GM06990 (cell line): Measurements from ENCODE around the gene PDGFRB.

Source experiments
- DNase-seq: peaks from one replicate; pipeline ENCODE4 v3.0.0-alpha.2; 2011; ENCODE audit not compliant: insufficient read length; ENCODE audit errors: extremely low read depth
- H3K27me3 ChIP-seq: replicated peaks from 2 replicates; pipeline ENCODE4 v1.6.0; 2011; ENCODE audit warnings: low read length; ENCODE audit not compliant: control insufficient read depth, insufficient read depth
- H3K36me3 ChIP-seq: 2 replicates; pipeline ENCODE4 v1.5.1; 2011; ENCODE audit warnings: low read length; ENCODE audit not compliant: control insufficient read depth, insufficient read depth
- H3K4me3 ChIP-seq: replicated peaks from 2 replicates; pipeline ENCODE4 v1.5.1; 2011; ENCODE audit warnings: low read depth, mild to moderate bottlenecking, control low read depth, low read length
- TF ChIP-seq, protein P1 (sequence below): IDR thresholded peaks from 2 replicates; pipeline ENCODE4 v1.5.1; 2011; ENCODE audit warnings: low read length, control low read depth, mild to moderate bottlenecking, inconsistent platforms; ENCODE audit not compliant: insufficient read depth, poor library complexity, severe bottlenecking

Gene PDGFRB

GRCh38 chr5:150121448-150122157 is 34.0 kb downstream of the PDGFRB start:
- Histone ChIP-seq H3K27me3 (no peaks in the 10 kb centered on the region), H3K36me3 (no peaks in the 10 kb centered on the region), H3K4me3 (no peak overlapping the region)
- no peak for DNase-seq
- TF ChIP-seq, protein P1, sequence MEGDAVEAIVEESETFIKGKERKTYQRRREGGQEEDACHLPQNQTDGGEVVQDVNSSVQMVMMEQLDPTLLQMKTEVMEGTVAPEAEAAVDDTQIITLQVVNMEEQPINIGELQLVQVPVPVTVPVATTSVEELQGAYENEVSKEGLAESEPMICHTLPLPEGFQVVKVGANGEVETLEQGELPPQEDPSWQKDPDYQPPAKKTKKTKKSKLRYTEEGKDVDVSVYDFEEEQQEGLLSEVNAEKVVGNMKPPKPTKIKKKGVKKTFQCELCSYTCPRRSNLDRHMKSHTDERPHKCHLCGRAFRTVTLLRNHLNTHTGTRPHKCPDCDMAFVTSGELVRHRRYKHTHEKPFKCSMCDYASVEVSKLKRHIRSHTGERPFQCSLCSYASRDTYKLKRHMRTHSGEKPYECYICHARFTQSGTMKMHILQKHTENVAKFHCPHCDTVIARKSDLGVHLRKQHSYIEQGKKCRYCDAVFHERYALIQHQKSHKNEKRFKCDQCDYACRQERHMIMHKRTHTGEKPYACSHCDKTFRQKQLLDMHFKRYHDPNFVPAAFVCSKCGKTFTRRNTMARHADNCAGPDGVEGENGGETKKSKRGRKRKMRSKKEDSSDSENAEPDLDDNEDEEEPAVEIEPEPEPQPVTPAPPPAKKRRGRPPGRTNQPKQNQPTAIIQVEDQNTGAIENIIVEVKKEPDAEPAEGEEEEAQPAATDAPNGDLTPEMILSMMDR: no peak

GRCh38 chr5:150120617-150121447 is 34.8 kb downstream of the PDGFRB start:
- TF ChIP-seq, protein P1: no peak
- no peaks in the 10 kb centered on the region for H3K27me3 ChIP-seq
- H3K4me3 ChIP-seq: no peak overlapping the region
- no peak for DNase-seq
- no peaks in the 10 kb centered on the region for H3K36me3 ChIP-seq

DNA sequence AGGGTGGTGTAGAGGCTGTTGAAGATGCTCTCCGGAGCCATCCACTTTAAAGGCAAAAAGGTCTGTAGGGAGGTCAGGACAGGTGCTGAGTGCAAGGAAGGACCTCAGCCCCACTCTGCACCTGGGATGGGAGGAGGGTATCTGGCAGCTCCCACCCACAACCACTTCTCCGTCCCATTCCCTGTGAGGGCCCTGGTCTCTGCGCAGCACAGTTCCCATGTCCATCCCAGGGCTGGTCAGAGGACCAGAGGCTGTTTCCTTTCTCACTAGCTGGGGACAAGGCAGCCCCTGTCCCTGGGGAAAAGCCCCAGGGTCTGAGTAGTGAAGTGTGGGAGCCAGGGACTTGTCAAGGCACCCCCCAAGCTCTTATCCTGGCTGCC is 35.6 kb downstream of the PDGFRB start:
- H3K36me3 ChIP-seq: no peaks in the 10 kb centered on the region
- no peak for DNase-seq
- TF ChIP-seq, protein P1: no peak
- no peaks in the 10 kb centered on the region for H3K27me3 ChIP-seq
- no peak overlapping the region for H3K4me3 ChIP-seq

DNA sequence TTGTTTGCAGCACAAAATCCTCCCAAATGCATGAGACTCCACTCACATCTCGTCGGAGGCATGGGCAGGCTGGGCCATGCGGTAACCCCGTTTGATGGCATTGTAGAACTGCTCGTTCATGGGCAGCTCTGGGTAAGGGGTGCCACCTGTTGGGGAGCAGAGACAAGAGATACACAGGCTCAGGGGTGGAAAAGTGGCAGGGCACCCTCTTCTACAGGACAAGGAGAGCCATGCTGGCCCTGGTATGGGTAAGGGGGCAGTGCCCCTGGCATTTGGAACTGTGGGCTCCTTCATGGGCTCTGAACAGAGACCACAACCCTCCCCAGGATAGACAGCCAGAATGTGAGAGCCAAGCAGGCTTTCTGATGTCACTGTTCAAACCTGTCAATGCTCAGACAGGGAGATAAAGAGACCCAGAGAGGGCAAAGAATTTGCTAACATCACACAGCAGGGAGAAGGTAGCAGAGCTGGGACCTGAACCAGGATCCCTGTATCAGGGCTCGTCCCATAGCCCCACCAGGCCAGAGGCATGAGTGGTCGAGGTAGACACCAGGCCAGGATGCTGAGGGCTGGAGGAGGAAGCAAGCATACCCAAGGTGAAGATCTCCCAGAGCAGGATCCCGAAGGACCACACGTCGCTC is 36.1 kb downstream of the PDGFRB start:
- no peaks in the 10 kb centered on the region for H3K36me3 ChIP-seq
- TF ChIP-seq, protein P1: peak; percentile 24
- no peak overlapping the region for H3K4me3 ChIP-seq
- H3K27me3 ChIP-seq: no peaks in the 10 kb centered on the region
- no peak for DNase-seq

- TF ChIP-seq, protein P1: no peak
- H3K27me3 ChIP-seq: no peaks in the 10 kb centered on the region
- no peak for DNase-seq
- H3K4me3 ChIP-seq: no peak overlapping the region
- no peaks in the 10 kb centered on the region for H3K36me3 ChIP-seq
Measured at GRCh38 chr5:150118561-150119229, 37.0 kb downstream of the PDGFRB start.
